CD14-positive monocyte (primary cell): Measurements from ENCODE around the gene ZYG11A. TPM values are rescaled to one million over a fixed set of nuclear protein-coding genes. Genes with fewer than 3 reads are reported as not detected.

Experiments
- DNase-seq, 3 donors: peaks; one replicate each; pipeline ENCODE4 v3.0.0-alpha.2; 2011 to 2022
- H2AFZ ChIP-seq: 2 replicates; pipeline ENCODE4 v1.6.0; 2012; ENCODE audit warnings: mild to moderate bottlenecking, low read depth, low read length, inconsistent platforms; ENCODE audit not compliant: insufficient read depth, poor library complexity, severe bottlenecking
- H3K27ac ChIP-seq, 2 donors: 1 replicate in 1 of 2; 2 replicates in 1 of 2; pipeline ENCODE4 v1.5.1; 2012 to 2013; ENCODE audit warnings: low read length in 2 of 2, control low read depth in 1 of 2, inconsistent platforms in 1 of 2, low read depth in 1 of 2, mild to moderate bottlenecking in 1 of 2
- H3K27me3 ChIP-seq, 2 donors: one replicate each; pipeline versions ENCODE4 v1.6.0 to v1.6.1; 2011 to 2013; ENCODE audit warnings: low read length in 2 of 2; ENCODE audit not compliant: control insufficient read depth in 2 of 2, insufficient read depth in 2 of 2
- H3K36me3 ChIP-seq, 2 donors: replicated peaks in 1 of 2; 1 replicate in 1 of 2; 2 replicates in 1 of 2; pipeline versions ENCODE4 v1.5.1 to v1.6.1; 2012 to 2013; ENCODE audit warnings: low read length in 2 of 2, control low read depth in 1 of 2, inconsistent platforms in 1 of 2, mild to moderate bottlenecking in 1 of 2; ENCODE audit not compliant: insufficient read depth in 2 of 2, control insufficient read depth in 1 of 2
- H3K4me1 ChIP-seq, 2 donors: 1 replicate in 1 of 2; 2 replicates in 1 of 2; pipeline versions ENCODE4 v1.5.1 to v1.6.1; 2012 to 2013; ENCODE audit warnings: low read length in 2 of 2, control low read depth in 1 of 2, inconsistent platforms in 1 of 2, mild to moderate bottlenecking in 1 of 2, moderate library complexity in 1 of 2; ENCODE audit not compliant: insufficient read depth in 2 of 2, control insufficient read depth in 1 of 2
- H3K4me2 ChIP-seq: replicated peaks from 2 replicates; pipeline ENCODE3; 2012; ENCODE audit warnings: low read length, moderate library complexity, mild to moderate bottlenecking; ENCODE audit not compliant: poor library complexity, severe bottlenecking; ENCODE audit errors: extremely low read depth
- H3K4me3 ChIP-seq, 3 experiments: fragments of 200-600 bp in 1 of 3; sonication (generic) in 1 of 3; replicated peaks in 1 of 3; 1 replicate in 2 of 3; 2 replicates in 1 of 3; pipeline ENCODE4 v1.5.1; 2011 to 2013; ENCODE audit warnings: low read length in 3 of 3, mild to moderate bottlenecking in 3 of 3, control low read depth in 2 of 3, low read depth in 2 of 3, inconsistent platforms in 1 of 3, moderate library complexity in 1 of 3
- H3K79me2 ChIP-seq: 2 replicates; pipeline ENCODE4 v1.6.0; 2012; ENCODE audit warnings: mild to moderate bottlenecking, control low read depth, inconsistent platforms, low read length, moderate library complexity; ENCODE audit not compliant: insufficient read depth
- H3K9ac ChIP-seq: 2 replicates; pipeline ENCODE4 v1.6.0; 2017; ENCODE audit warnings: low read length, mild to moderate bottlenecking; ENCODE audit not compliant: insufficient read depth, poor library complexity, severe bottlenecking
- H3K9me3 ChIP-seq, 2 donors: replicated peaks in 1 of 2; 1 replicate in 1 of 2; 2 replicates in 1 of 2; pipeline versions ENCODE4 v1.5.1 to v1.6.1; 2012 to 2013; ENCODE audit warnings: low read length in 2 of 2, control low read depth in 1 of 2; ENCODE audit not compliant: control insufficient read depth in 1 of 2, insufficient read depth in 1 of 2
- H4K20me1 ChIP-seq: 2 replicates; pipeline ENCODE4 v1.6.0; 2012; ENCODE audit warnings: mild to moderate bottlenecking, low read length, control low read depth, moderate library complexity; ENCODE audit not compliant: insufficient read depth
- H3K27ac Mint-ChIP-seq, 7 donors: one replicate each; pipeline ENCODE4 v1.8.0; 2020; ENCODE audit warnings: mild to moderate bottlenecking in 7 of 7, mixed read lengths in 7 of 7, moderate library complexity in 6 of 7, inconsistent platforms in 2 of 7
- H3K27me3 Mint-ChIP-seq, 3 donors: one replicate each; pipeline ENCODE4 v1.8.0; 2021 to 2022; ENCODE audit warnings: low read depth in 3 of 3, mild to moderate bottlenecking in 3 of 3, mixed read lengths in 3 of 3, moderate library complexity in 3 of 3, inconsistent platforms in 1 of 3
- H3K36me3 Mint-ChIP-seq, 2 donors: one replicate each; pipeline ENCODE4 v1.8.0; 2020; ENCODE audit warnings: mixed read lengths in 2 of 2, inconsistent platforms in 1 of 2, mild to moderate bottlenecking in 1 of 2
- H3K4me1 Mint-ChIP-seq: one replicate; pipeline ENCODE4 v1.8.0; 2020; ENCODE audit warnings: mild to moderate bottlenecking, mixed read lengths
- H3K4me3 Mint-ChIP-seq, 2 donors: one replicate each; pipeline ENCODE4 v1.8.0; 2020; ENCODE audit warnings: mild to moderate bottlenecking in 2 of 2, mixed read lengths in 2 of 2, moderate library complexity in 1 of 2
- H3K9me3 Mint-ChIP-seq, 7 donors: one replicate each; pipeline ENCODE4 v1.8.0; 2020 to 2022; ENCODE audit warnings: mixed read lengths in 7 of 7, mild to moderate bottlenecking in 6 of 7, moderate library complexity in 6 of 7, inconsistent platforms in 2 of 7
- WGBS: methylation state at CpG from one replicate; pipeline ENCODE4 v1.1.5; 2013; ENCODE audit warnings: missing lambda C conversion rate; ENCODE audit not compliant: insufficient coverage; 5-methylcytosine and 5-hydroxymethylcytosine counted together
- intact Hi-C, 2 donors: fragments of 100-400 bp; cut with micrococcal nuclease; formaldehyde crosslinking; loops; one replicate each; pipeline versions ENCODE4 v1.15.0 to v1.15.1; 2023
- polyA plus RNA-seq, 3 donors: library from polyadenylated mRNA; depleted of rRNA in 1 of 3; unstranded in 2 of 3; stranded (reverse) in 1 of 3; fragments of 300-500 nt in 2 of 3; fragments of >200 nt in 1 of 3; fragmentation: Illumina TruSeq in 2 of 3; gene quantifications; 1 replicate in 2 of 3; 2 replicates in 1 of 3; pipeline ENCODE4 v1.2.3, GENCODE V29; 2012 to 2021
- TF ChIP-seq, protein P1 (sequence below): fragments of 200-600 bp; IDR thresholded peaks from one replicate; pipeline ENCODE4 v1.8.0; 2022; ENCODE audit warnings: antibody characterized with exemption, mild to moderate bottlenecking

Gene ZYG11A
- polyA plus RNA-seq, 3 donors = not detected

DNA sequence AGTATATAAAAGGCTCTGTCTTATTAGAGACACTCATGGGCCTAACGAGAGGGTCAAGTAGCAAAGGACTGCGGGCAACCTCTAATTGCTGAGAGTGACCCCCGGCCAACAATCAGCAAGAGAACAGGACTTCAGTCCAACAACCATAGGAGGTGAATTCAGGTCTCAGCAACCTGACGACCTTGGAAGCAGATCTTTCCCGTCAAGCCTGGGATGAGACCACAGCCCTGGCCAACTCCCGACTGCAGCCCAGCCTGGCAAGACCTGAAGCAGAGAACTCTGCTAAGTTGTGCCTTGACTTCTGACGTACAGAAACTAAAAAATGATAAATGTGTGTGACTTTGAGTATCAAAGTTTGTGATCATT is 73.3 kb downstream of the ZYG11A start:
- Histone ChIP-seq H3K4me1 (peaks cover 2% of the 10 kb centered on the region in 2 donors), H3K9me3 (no peaks in the 10 kb centered on the region), H3K4me2 (no peak overlapping the region), H3K4me3 (no peak overlapping the region), H3K27ac (no peak overlapping the region), H4K20me1 (no peaks in the 10 kb centered on the region), H2AFZ (no peak overlapping the region), H3K36me3 (no peaks in the 10 kb centered on the region), H3K79me2 (no peaks in the 10 kb centered on the region), H3K9ac (no peak overlapping the region), H3K27me3 (peaks cover 0 to 10% of the 10 kb centered on the region in 2 donors)
- intact Hi-C loops = no loop called here
- DNase-seq = no peak
- H3K27ac Mint-ChIP-seq = no peak overlapping the region
- no peak overlapping the region for H3K4me3 Mint-ChIP-seq
- peaks cover 0 to 2% (median 0%) of the 10 kb centered on the region in 7 donors for H3K9me3 Mint-ChIP-seq
- H3K4me1 Mint-ChIP-seq = peaks cover 3% of the 10 kb centered on the region
- TF ChIP-seq, protein P1, sequence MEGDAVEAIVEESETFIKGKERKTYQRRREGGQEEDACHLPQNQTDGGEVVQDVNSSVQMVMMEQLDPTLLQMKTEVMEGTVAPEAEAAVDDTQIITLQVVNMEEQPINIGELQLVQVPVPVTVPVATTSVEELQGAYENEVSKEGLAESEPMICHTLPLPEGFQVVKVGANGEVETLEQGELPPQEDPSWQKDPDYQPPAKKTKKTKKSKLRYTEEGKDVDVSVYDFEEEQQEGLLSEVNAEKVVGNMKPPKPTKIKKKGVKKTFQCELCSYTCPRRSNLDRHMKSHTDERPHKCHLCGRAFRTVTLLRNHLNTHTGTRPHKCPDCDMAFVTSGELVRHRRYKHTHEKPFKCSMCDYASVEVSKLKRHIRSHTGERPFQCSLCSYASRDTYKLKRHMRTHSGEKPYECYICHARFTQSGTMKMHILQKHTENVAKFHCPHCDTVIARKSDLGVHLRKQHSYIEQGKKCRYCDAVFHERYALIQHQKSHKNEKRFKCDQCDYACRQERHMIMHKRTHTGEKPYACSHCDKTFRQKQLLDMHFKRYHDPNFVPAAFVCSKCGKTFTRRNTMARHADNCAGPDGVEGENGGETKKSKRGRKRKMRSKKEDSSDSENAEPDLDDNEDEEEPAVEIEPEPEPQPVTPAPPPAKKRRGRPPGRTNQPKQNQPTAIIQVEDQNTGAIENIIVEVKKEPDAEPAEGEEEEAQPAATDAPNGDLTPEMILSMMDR = no peak
- H3K27me3 Mint-ChIP-seq = peaks cover 0 to 13% (median 7%) of the 10 kb centered on the region in 3 donors
- WGBS = 98% methylated on average over 5 of the region's 7 CpGs
- H3K36me3 Mint-ChIP-seq = no peaks in the 10 kb centered on the region

DNA sequence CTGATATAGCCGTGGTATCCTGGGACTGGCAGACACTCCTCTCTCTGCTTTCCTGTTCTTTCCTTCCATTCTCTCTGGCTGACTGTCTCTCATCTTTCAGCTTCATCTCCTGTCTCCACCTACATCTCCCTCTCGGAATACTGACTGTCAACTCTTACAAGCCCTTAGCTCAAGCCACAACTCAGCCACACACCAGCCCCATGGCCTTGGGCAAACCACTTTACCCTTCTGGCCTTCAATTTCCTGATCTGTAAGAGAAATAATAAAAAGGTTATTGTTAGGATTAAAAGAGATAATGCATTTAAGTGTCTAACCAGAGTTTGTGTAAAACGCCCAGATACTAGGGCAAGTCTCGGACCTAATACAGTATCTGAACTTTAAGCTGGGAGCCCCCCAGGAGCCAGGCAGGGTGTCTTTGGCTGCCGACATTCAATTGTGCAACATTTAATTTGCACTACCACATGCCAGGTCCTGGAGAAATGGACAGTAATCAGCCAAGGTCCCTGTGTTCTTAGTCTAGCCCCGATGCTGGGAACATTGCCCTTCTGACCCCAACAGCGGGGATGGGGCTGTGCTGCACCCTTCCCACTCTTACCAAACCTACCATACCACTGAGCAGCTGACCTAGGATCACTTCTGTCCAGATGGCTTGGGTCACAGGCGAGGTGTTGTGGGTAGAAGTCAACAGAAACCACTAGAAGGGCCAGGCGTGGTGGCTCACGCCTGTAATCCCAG is 73.8 kb downstream of the ZYG11A start:
- no peak overlapping the region for H3K9ac ChIP-seq
- peaks cover 0 to 15% of the 10 kb centered on the region in 2 donors for H3K27me3 ChIP-seq
- no peak overlapping the region for H3K4me3 ChIP-seq
- no peak overlapping the region for H3K27ac Mint-ChIP-seq
- no peaks in the 10 kb centered on the region for H4K20me1 ChIP-seq
- H3K9me3 ChIP-seq = no peaks in the 10 kb centered on the region
- TF ChIP-seq, protein P1 = no peak
- no peak overlapping the region for H3K27ac ChIP-seq
- no peaks in the 10 kb centered on the region for H3K36me3 ChIP-seq
- H2AFZ ChIP-seq = no peak overlapping the region
- H3K4me3 Mint-ChIP-seq = no peak overlapping the region
- H3K4me1 Mint-ChIP-seq = peaks cover 4% of the 10 kb centered on the region
- no peaks in the 10 kb centered on the region for H3K79me2 ChIP-seq
- no peaks in the 10 kb centered on the region for H3K36me3 Mint-ChIP-seq
- no peak for DNase-seq
- no peak overlapping the region for H3K4me2 ChIP-seq
- WGBS = 95% methylated on average over 5 of the region's 10 CpGs
- intact Hi-C loops = no loop called here
- H3K27me3 Mint-ChIP-seq = peaks cover 0 to 13% (median 13%) of the 10 kb centered on the region in 3 donors
- peaks cover 8% of the 10 kb centered on the region in 2 donors for H3K4me1 ChIP-seq
- H3K9me3 Mint-ChIP-seq = peaks cover 0 to 2% (median 0%) of the 10 kb centered on the region in 7 donors
